Measurements from ENCODE around the gene DDIT3. TPM values are rescaled to one million over a fixed set of nuclear protein-coding genes. Genes with fewer than 3 reads are reported as not detected.

DDIT3 gene
- total RNA-seq, 2 experiments from 2014 or later = 32.3 to 42.7 TPM

GRCh38 chr12:57535764-57536596 lies 15.7 kb upstream of the DDIT3 start:
- Histone ChIP-seq H4K20me1 (ENCODE audit: insufficient read depth, low read length) (no peaks in the 10 kb centered on the region), H3K4me1 (ENCODE audit: insufficient read depth, low read length, poor library complexity, severe bottlenecking) (peaks cover 6% of the 10 kb centered on the region), H3K9me2 (ENCODE audit: insufficient read depth, low read length) (no peaks in the 10 kb centered on the region), H3K4me3 (ENCODE audit: low read depth, low read length, poor library complexity, severe bottlenecking) (no peak overlapping the region), H3K27ac (ENCODE audit: low read depth, low read length, poor library complexity, severe bottlenecking) (no peak overlapping the region), H3K9me3 (ENCODE audit: low read length) (no peaks in the 10 kb centered on the region), H3K79me2 (ENCODE audit: insufficient read depth, low read depth, low read length) (no peaks in the 10 kb centered on the region), H3K4me2 (ENCODE audit: low read length) (no peak overlapping the region), H2AFZ (ENCODE audit: low read length) (no peak overlapping the region), H3K36me3 (ENCODE audit: insufficient read depth, low read length) (peaks cover 85% of the 10 kb centered on the region)
- no TSS peak for BruUV-seq (replicated peaks)
- no peak for DNase-seq (ENCODE audit: low spot score)
- no peak for TF ChIP-seq EZH2phosphoT487 (IDR thresholded peaks at IDR 0.05; ENCODE audit: borderline replicate concordance, low read depth, low read length)
- TF ChIP-seq CTCF (conservative IDR thresholded peaks at IDR 0.05; ENCODE audit: low read length) = no peak
- intact Hi-C loops (cut with micrococcal nuclease; ENCODE audit: unreplicated experiment) = no loop called here
- POLR2A ChIA-PET = interaction anchor here (0.6 kb wide), 2 partner anchors 42 to 127 kb away, joined by 3 to 7 read pairs; no protein-coding TSS in a partner anchor
- CTCF ChIA-PET (ENCODE audit: unreplicated experiment) = no interaction called here

- POLR2A ChIA-PET = interaction anchor here (0.6 kb wide), 1 partner anchor 123 kb away, joined by 3 read pairs; no protein-coding TSS in a partner anchor
- CTCF ChIA-PET (ENCODE audit: unreplicated experiment) = no interaction called here
Measured at GRCh38 chr12:57534991-57535543, 14.8 kb upstream of the DDIT3 start.

More at GRCh38 chr12:57534991-57535543, 14.8 kb upstream of the DDIT3 start:
- H2AFZ ChIP-seq (ENCODE audit: low read length) = no peak overlapping the region
- peaks cover 6% of the 10 kb centered on the region for H3K4me1 ChIP-seq (ENCODE audit: insufficient read depth, low read length, poor library complexity, severe bottlenecking)
- H3K4me3 ChIP-seq (ENCODE audit: low read depth, low read length, poor library complexity, severe bottlenecking) = no peak overlapping the region
- H4K20me1 ChIP-seq (ENCODE audit: insufficient read depth, low read length) = no peaks in the 10 kb centered on the region
- no peak overlapping the region for H3K4me2 ChIP-seq (ENCODE audit: low read length)
- no peaks in the 10 kb centered on the region for H3K9me3 ChIP-seq (ENCODE audit: low read length)
- no peaks in the 10 kb centered on the region for H3K9me2 ChIP-seq (ENCODE audit: insufficient read depth, low read length)
- no peaks in the 10 kb centered on the region for H3K79me2 ChIP-seq (ENCODE audit: insufficient read depth, low read depth, low read length)
- DNase-seq (ENCODE audit: low spot score) = no peak
- peaks cover 85% of the 10 kb centered on the region for H3K36me3 ChIP-seq (ENCODE audit: insufficient read depth, low read length)
- no peak for TF ChIP-seq CTCF (conservative IDR thresholded peaks at IDR 0.05; ENCODE audit: low read length)
- no peak for TF ChIP-seq EZH2phosphoT487 (IDR thresholded peaks at IDR 0.05; ENCODE audit: borderline replicate concordance, low read depth, low read length)
- intact Hi-C loops (cut with micrococcal nuclease; ENCODE audit: unreplicated experiment) = no loop called here
- BruUV-seq (replicated peaks) = no TSS peak
- no peak overlapping the region for H3K27ac ChIP-seq (ENCODE audit: low read depth, low read length, poor library complexity, severe bottlenecking)
